ENCODE measurements around the gene ELK4. TPM values are rescaled to one million over a fixed set of nuclear protein-coding genes. Genes with fewer than 3 reads are reported as not detected.

ELK4 gene
- total and polyA plus RNA-seq, 2 of the 13 experiments (the other 11 are each of a cell fraction or from before 2014, with no cell fraction given), result 8.3 to 13.1 TPM

GRCh38 chr1:205631010-205631767, 622 bp downstream of the ELK4 start (continued):
- TF ChIP-seq, protein P1, sequence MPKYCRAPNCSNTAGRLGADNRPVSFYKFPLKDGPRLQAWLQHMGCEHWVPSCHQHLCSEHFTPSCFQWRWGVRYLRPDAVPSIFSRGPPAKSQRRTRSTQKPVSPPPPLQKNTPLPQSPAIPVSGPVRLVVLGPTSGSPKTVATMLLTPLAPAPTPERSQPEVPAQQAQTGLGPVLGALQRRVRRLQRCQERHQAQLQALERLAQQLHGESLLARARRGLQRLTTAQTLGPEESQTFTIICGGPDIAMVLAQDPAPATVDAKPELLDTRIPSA (CRISPR knock-in tag; IDR thresholded peaks at IDR 0.05; ENCODE audit: borderline replicate concordance), result no peak
- TF ChIP-seq SMARCE1 (IDR thresholded peaks at IDR 0.05; ENCODE audit: borderline replicate concordance) (no peak), CSRNP1 (CRISPR knock-in tag; IDR thresholded peaks at IDR 0.05) (no peak), NFAT5 (CRISPR knock-in tag; IDR thresholded peaks at IDR 0.05) (no peak), IKZF4 (CRISPR knock-in tag; IDR thresholded peaks at IDR 0.05; ENCODE audit: borderline replicate concordance, low read depth, not compliant biosample characterization) (no peak), RFXAP (CRISPR knock-in tag; IDR thresholded peaks at IDR 0.05; ENCODE audit: borderline replicate concordance) (peak; percentile 43; the same call in 1 of the 2 replicates), MIXL1 (CRISPR knock-in tag; IDR thresholded peaks at IDR 0.05) (no peak), SIN3A (IDR thresholded peaks at IDR 0.05; ENCODE audit: borderline replicate concordance, low read depth, low read length) (peak; percentile 30; the same call in 1 of the 2 replicates), ATRX (CRISPR knock-in tag; IDR thresholded peaks at IDR 0.05; ENCODE audit: borderline replicate concordance) (no peak), DR1 (CRISPR knock-in tag; IDR thresholded peaks at IDR 0.05) (no peak)
- TF ChIP-seq, protein P2, sequence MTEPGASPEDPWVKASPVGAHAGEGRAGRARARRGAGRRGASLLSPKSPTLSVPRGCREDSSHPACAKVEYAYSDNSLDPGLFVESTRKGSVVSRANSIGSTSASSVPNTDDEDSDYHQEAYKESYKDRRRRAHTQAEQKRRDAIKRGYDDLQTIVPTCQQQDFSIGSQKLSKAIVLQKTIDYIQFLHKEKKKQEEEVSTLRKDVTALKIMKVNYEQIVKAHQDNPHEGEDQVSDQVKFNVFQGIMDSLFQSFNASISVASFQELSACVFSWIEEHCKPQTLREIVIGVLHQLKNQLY (CRISPR knock-in tag; IDR thresholded peaks at IDR 0.05), result no peak
- TF ChIP-seq, protein P3, sequence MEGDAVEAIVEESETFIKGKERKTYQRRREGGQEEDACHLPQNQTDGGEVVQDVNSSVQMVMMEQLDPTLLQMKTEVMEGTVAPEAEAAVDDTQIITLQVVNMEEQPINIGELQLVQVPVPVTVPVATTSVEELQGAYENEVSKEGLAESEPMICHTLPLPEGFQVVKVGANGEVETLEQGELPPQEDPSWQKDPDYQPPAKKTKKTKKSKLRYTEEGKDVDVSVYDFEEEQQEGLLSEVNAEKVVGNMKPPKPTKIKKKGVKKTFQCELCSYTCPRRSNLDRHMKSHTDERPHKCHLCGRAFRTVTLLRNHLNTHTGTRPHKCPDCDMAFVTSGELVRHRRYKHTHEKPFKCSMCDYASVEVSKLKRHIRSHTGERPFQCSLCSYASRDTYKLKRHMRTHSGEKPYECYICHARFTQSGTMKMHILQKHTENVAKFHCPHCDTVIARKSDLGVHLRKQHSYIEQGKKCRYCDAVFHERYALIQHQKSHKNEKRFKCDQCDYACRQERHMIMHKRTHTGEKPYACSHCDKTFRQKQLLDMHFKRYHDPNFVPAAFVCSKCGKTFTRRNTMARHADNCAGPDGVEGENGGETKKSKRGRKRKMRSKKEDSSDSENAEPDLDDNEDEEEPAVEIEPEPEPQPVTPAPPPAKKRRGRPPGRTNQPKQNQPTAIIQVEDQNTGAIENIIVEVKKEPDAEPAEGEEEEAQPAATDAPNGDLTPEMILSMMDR (CRISPR knock-in tag; IDR thresholded peaks at IDR 0.05), result no peak
